GM12874 (cell line): Measurements from ENCODE around the gene IFT122.

Source experiments
- CTCF ChIP-seq: IDR thresholded peaks from 2 replicates; pipeline ENCODE4 v1.5.1; 2011; ENCODE audit warnings: low read depth, mild to moderate bottlenecking, control low read depth, low read length, moderate library complexity; ENCODE audit not compliant: insufficient read depth

Gene IFT122

GRCh38 chr3:129530251-129530791, 90.3 kb downstream of the IFT122 start:
- no peak for TF ChIP-seq CTCF

GRCh38 chr3:129530821-129531220, 90.8 kb downstream of the IFT122 start:
- no peak for TF ChIP-seq CTCF

GRCh38 chr3:129531699-129532098, 91.7 kb downstream of the IFT122 start:
- no peak for TF ChIP-seq CTCF

GRCh38 chr3:129532261-129532660, 92.2 kb downstream of the IFT122 start:
- TF ChIP-seq CTCF = no peak

- TF ChIP-seq CTCF = no peak
These were observed 93.4 kb downstream of the IFT122 start for GRCh38 chr3:129533406-129533805.

GRCh38 chr3:129534428-129535027, 94.5 kb downstream of the IFT122 start:
- no peak for TF ChIP-seq CTCF

GRCh38 chr3:129535075-129535474, 95.1 kb downstream of the IFT122 start:
- TF ChIP-seq CTCF = no peak
